IMR-90 (cell line): ENCODE results near the gene TPO. TPM values are rescaled to one million over a fixed set of nuclear protein-coding genes. Genes with fewer than 3 reads are reported as not detected.

Experiments used
- ATAC-seq: fragments of 200-7000 bp; cut with Tn5 transposase; 2 replicates; pipeline ENCODE4 v1.9.1; 2020; ENCODE audit warnings: low read depth, mild to moderate bottlenecking, moderate library complexity
- BruUV-seq: library from RNA; stranded (reverse); fragments of 400-500 nt; replicated peaks from 2 replicates; lab custom pipeline; 2021; lab: Mats Ljungman, UMichigan
- CTCF ChIA-PET: fragments of 300-600 bp; formaldehyde crosslinking; extraction: SDS; loops from one replicate; lab custom pipeline; 2021; ENCODE audit warnings: antibody characterized with exemption; lab: Yijun Ruan, JAX
- POLR2A ChIA-PET: fragments of 300-600 bp; sonication (Branson Sonifier 250); formaldehyde crosslinking; loops from one replicate; lab custom pipeline; 2022; ENCODE audit warnings: antibody characterized with exemption; ENCODE audit not compliant: unreplicated experiment; lab: Charles Lee
- DNase-seq: peaks from one replicate; pipeline ENCODE4 v3.0.0; 2013
- H2AFZ ChIP-seq: replicated peaks from 2 replicates; pipeline ENCODE3; 2013; ENCODE audit warnings: low read length, mild to moderate bottlenecking; ENCODE audit not compliant: poor library complexity
- H2AK5ac ChIP-seq: 2 replicates; pipeline ENCODE4 v1.6.1; 2013; ENCODE audit warnings: low read depth, low read length, inconsistent platforms
- H2AK9ac ChIP-seq: replicated peaks from 2 replicates; pipeline ENCODE3; 2013; ENCODE audit warnings: mild to moderate bottlenecking, low read depth, low read length, moderate library complexity; ENCODE audit not compliant: poor library complexity
- H2BK120ac ChIP-seq: 2 replicates; pipeline ENCODE4 v1.6.1; 2013; ENCODE audit warnings: low read depth, low read length, inconsistent platforms
- H2BK15ac ChIP-seq: 3 replicates; pipeline ENCODE4 v1.6.1; 2013; ENCODE audit warnings: low read depth, low read length, inconsistent platforms
- H2BK20ac ChIP-seq: 2 replicates; pipeline ENCODE4 v1.6.1; 2013; ENCODE audit warnings: low read depth, mild to moderate bottlenecking, inconsistent platforms, low read length, moderate library complexity
- H2BK5ac ChIP-seq: 2 replicates; pipeline ENCODE4 v1.6.1; 2013; ENCODE audit warnings: mild to moderate bottlenecking, low read depth, low read length, inconsistent platforms; ENCODE audit not compliant: poor library complexity, severe bottlenecking
- H3K14ac ChIP-seq: replicated peaks from 2 replicates; pipeline ENCODE4 v1.6.1; 2013; ENCODE audit warnings: low read depth, low read length, inconsistent platforms
- H3K18ac ChIP-seq: 2 replicates; pipeline ENCODE4 v1.6.1; 2013; ENCODE audit warnings: low read depth, low read length, control low read depth
- H3K23ac ChIP-seq: 2 replicates; pipeline ENCODE4 v1.6.1; 2013; ENCODE audit warnings: low read depth, low read length, inconsistent platforms
- H3K27ac ChIP-seq: 2 replicates; pipeline ENCODE4 v1.5.1; 2013; ENCODE audit warnings: mild to moderate bottlenecking, control low read depth, low read length; ENCODE audit not compliant: insufficient read depth
- H3K27me3 ChIP-seq: 2 replicates; pipeline ENCODE4 v1.6.1; 2013; ENCODE audit warnings: low read length; ENCODE audit not compliant: control insufficient read depth, insufficient read depth
- H3K36me3 ChIP-seq: 2 replicates; pipeline ENCODE4 v1.6.1; 2013; ENCODE audit warnings: low read length, mixed read lengths; ENCODE audit not compliant: control insufficient read depth, insufficient read depth
- H3K4ac ChIP-seq: 2 replicates; pipeline ENCODE4 v1.6.1; 2013; ENCODE audit warnings: low read depth, low read length, inconsistent platforms
- H3K4me1 ChIP-seq: 2 replicates; pipeline ENCODE4 v1.6.1; 2013; ENCODE audit warnings: low read length, mixed read lengths; ENCODE audit not compliant: control insufficient read depth, insufficient read depth
- H3K4me2 ChIP-seq: 2 replicates; pipeline ENCODE4 v1.6.1; 2013; ENCODE audit warnings: low read depth, mild to moderate bottlenecking, control low read depth, low read length, moderate library complexity
- H3K4me3 ChIP-seq: 2 replicates; pipeline ENCODE4 v1.5.1; 2013; ENCODE audit warnings: low read depth, mild to moderate bottlenecking, control low read depth, low read length, moderate library complexity; ENCODE audit not compliant: insufficient read depth
- H3K56ac ChIP-seq: 2 replicates; pipeline ENCODE4 v1.6.1; 2013; ENCODE audit warnings: low read length, inconsistent platforms; ENCODE audit not compliant: insufficient read depth; ENCODE audit errors: extremely low read depth
- H3K79me1 ChIP-seq, 2 experiments: 2 replicates each; pipeline ENCODE4 v1.6.1; 2013; ENCODE audit warnings: low read length in 2 of 2, inconsistent platforms in 1 of 2, low read depth in 1 of 2
- H3K9ac ChIP-seq: 2 replicates; pipeline ENCODE4 v1.6.1; 2013; ENCODE audit warnings: low read depth, low read length, control low read depth
- H3K9me1 ChIP-seq: 2 replicates; pipeline ENCODE4 v1.6.1; 2013; ENCODE audit warnings: low read length, inconsistent platforms; ENCODE audit not compliant: insufficient read depth
- H3K9me3 ChIP-seq: 2 replicates; pipeline ENCODE4 v1.6.1; 2013; ENCODE audit warnings: low read length; ENCODE audit not compliant: control insufficient read depth, insufficient read depth
- H4K20me1 ChIP-seq: 2 replicates; pipeline ENCODE4 v1.6.1; 2013; ENCODE audit warnings: low read length, inconsistent platforms; ENCODE audit not compliant: insufficient read depth
- H4K5ac ChIP-seq: 2 replicates; pipeline ENCODE4 v1.6.1; 2013; ENCODE audit warnings: mild to moderate bottlenecking, low read depth, low read length, control low read depth
- H4K8ac ChIP-seq, 2 experiments: 2 replicates each; pipeline ENCODE4 v1.6.1; 2013; ENCODE audit warnings: low read depth in 2 of 2, low read length in 2 of 2, control low read depth in 1 of 2, inconsistent platforms in 1 of 2
- H4K91ac ChIP-seq: 2 replicates; pipeline ENCODE4 v1.6.1; 2013; ENCODE audit warnings: low read depth, low read length, inconsistent platforms; ENCODE audit not compliant: insufficient read depth
- CHD1 ChIP-seq: IDR thresholded peaks from 2 replicates; pipeline ENCODE4 v1.6.1; 2012; ENCODE audit warnings: low read depth, low read length, improper control_type of control experiment
- MAFK ChIP-seq: IDR thresholded peaks from 2 replicates; pipeline ENCODE4 v1.6.1; 2012; ENCODE audit warnings: low read depth, low read length, improper control_type of control experiment
- POLR2A ChIP-seq: IDR thresholded peaks from 2 replicates; pipeline ENCODE4 v1.6.1; 2012; ENCODE audit warnings: mild to moderate bottlenecking, low read depth, low read length
- RAD21 ChIP-seq: IDR thresholded peaks from 2 replicates; pipeline ENCODE4 v1.6.1; 2012; ENCODE audit warnings: low read length, improper control_type of control experiment
- RFX5 ChIP-seq: IDR thresholded peaks from 2 replicates; pipeline ENCODE4 v1.8.0; 2012; ENCODE audit warnings: low read depth, mild to moderate bottlenecking, low read length, moderate library complexity
- WGBS, 2 experiments: methylation state at CpG; one replicate each; pipeline versions ENCODE4 v1.1.5 to v1.1.7; 2013; ENCODE audit warnings: missing lambda C conversion rate in 2 of 2; ENCODE audit not compliant: insufficient read length in 1 of 2; ENCODE audit errors: extremely low coverage in 2 of 2; 5-methylcytosine and 5-hydroxymethylcytosine counted together
- dilution Hi-C: fragments of 300-500 bp; cut with HindIII; formaldehyde crosslinking; loops from one replicate; pipeline ENCODE4 v1.14.3; 2018; ENCODE audit warnings: low sequenced_read_pairs; ENCODE audit not compliant: unreplicated experiment
- in situ Hi-C: fragments of 300-500 bp; cut with MboI; formaldehyde crosslinking; loops from 3 replicates; pipeline ENCODE4 v1.14.3; 2019; ENCODE audit warnings: low sequenced_read_pairs, inconsistent platforms, mixed read lengths
- intact Hi-C: fragments of 100-400 bp; cut with micrococcal nuclease; formaldehyde crosslinking; loops from 2 replicates; pipeline ENCODE4 v1.10.0; 2022
- polyA plus RNA-seq, 3 experiments: library from polyadenylated mRNA; depleted of rRNA; stranded (reverse); fragments of >200 nt; gene quantifications; 2 replicates each; pipeline ENCODE4 v1.2.3, GENCODE V29; 2012; ENCODE audit warnings: low replicate concordance in 1 of 3
- total RNA-seq: library from RNA; depleted of rRNA; stranded (reverse); fragments of >200 nt; gene quantifications from 2 replicates; pipeline ENCODE4 v1.2.3, GENCODE V29; 2012
- TF ChIP-seq, protein P1 (sequence below): fragments of 150-350 bp; IDR thresholded peaks from 2 replicates; pipeline ENCODE4 v1.6.1; 2016; ENCODE audit warnings: low read depth, mild to moderate bottlenecking, low read length, moderate library complexity, borderline replicate concordance
- TF ChIP-seq, protein P2 (sequence below): conservative IDR thresholded peaks from 2 replicates; pipeline ENCODE4 v1.5.1; 2012; ENCODE audit warnings: mild to moderate bottlenecking, low read depth, low read length, improper control_type of control experiment

The TPO gene
- total and polyA plus RNA-seq, 2 of the 4 experiments (the other 2 are of a cell fraction) = not detected

DNA sequence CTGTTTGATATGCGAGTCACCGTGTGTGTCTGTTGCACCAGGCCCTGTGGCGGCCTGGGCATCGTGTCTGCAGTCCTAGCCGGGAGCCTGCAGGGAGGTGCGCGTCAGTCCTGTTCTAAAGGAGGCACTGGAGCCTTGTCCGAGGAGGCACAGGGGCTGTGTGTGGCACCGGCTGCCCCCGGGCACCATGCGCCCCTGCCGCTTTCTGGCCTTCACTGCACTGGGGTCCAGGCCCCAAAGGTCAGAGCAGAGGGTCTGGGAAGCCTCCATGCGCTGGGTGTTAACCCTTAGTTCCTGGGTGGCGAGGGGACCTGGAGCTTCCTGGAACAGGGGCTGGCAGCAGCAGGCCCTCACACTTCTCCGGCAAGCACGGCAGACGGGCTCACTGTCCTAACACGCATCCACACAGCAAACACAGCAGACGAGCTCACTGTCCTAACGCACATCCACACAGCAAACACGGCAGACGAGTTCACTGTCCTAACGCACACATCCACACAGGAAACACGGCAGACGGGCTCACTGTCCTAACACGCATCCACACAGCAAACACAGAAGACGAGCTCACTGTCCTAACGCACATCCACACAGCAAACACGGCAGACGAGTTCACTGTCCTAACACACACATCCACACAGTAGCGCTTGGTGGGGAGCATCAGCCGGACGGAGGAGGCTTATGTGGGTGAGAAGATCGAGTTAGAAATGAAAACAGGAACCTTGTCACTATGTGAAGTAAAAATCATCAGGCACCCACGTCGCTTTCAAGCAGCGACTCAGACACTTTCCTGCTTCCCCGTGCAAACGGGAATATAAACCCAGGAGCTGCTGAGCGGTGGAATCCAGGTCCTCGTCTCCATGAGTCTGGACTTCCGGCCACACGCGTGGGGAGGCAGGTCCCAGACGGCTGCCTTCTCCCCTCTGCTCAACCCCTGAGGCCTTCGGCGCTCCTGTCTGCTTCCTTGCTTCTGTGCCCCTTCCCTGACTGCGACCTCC is 65.3 kb downstream of the TPO start:
- Histone ChIP-seq H3K4ac (no peak overlapping the region), H2AFZ (no peak overlapping the region), H3K23ac (no peak overlapping the region), H3K79me1 (no peaks in the 10 kb centered on the region), H2AK5ac (no peak overlapping the region), H2BK20ac (no peak overlapping the region), H3K9me1 (no peaks in the 10 kb centered on the region), H3K4me3 (no peak overlapping the region), H4K20me1 (no peaks in the 10 kb centered on the region), H3K4me2 (no peak overlapping the region), H3K9me3 (peaks cover 9% of the 10 kb centered on the region; the same call in 1 of the 2 replicates), H4K91ac (no peak overlapping the region), H3K4me1 (no peaks in the 10 kb centered on the region), H3K36me3 (no peaks in the 10 kb centered on the region), H3K9ac (no peak overlapping the region), H4K8ac (no peak overlapping the region), H3K14ac (no peak overlapping the region), H2BK5ac (no peak overlapping the region), H2BK15ac (no peak overlapping the region), H2BK120ac (no peak overlapping the region), H3K27me3 (no peaks in the 10 kb centered on the region), H2AK9ac (no peak overlapping the region), H3K27ac (no peak overlapping the region), H3K56ac (no peak overlapping the region), H3K18ac (no peak overlapping the region), H4K5ac (no peak overlapping the region)
- CTCF ChIA-PET = no interaction called here
- in situ Hi-C loops = no loop called here
- no peak for DNase-seq
- dilution Hi-C loops = no loop called here
- TF ChIP-seq RAD21 (no peak), POLR2A (no peak), RFX5 (no peak), CHD1 (no peak), MAFK (no peak)
- TF ChIP-seq, protein P1, sequence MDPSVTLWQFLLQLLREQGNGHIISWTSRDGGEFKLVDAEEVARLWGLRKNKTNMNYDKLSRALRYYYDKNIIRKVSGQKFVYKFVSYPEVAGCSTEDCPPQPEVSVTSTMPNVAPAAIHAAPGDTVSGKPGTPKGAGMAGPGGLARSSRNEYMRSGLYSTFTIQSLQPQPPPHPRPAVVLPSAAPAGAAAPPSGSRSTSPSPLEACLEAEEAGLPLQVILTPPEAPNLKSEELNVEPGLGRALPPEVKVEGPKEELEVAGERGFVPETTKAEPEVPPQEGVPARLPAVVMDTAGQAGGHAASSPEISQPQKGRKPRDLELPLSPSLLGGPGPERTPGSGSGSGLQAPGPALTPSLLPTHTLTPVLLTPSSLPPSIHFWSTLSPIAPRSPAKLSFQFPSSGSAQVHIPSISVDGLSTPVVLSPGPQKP = no peak
- TF ChIP-seq, protein P2, sequence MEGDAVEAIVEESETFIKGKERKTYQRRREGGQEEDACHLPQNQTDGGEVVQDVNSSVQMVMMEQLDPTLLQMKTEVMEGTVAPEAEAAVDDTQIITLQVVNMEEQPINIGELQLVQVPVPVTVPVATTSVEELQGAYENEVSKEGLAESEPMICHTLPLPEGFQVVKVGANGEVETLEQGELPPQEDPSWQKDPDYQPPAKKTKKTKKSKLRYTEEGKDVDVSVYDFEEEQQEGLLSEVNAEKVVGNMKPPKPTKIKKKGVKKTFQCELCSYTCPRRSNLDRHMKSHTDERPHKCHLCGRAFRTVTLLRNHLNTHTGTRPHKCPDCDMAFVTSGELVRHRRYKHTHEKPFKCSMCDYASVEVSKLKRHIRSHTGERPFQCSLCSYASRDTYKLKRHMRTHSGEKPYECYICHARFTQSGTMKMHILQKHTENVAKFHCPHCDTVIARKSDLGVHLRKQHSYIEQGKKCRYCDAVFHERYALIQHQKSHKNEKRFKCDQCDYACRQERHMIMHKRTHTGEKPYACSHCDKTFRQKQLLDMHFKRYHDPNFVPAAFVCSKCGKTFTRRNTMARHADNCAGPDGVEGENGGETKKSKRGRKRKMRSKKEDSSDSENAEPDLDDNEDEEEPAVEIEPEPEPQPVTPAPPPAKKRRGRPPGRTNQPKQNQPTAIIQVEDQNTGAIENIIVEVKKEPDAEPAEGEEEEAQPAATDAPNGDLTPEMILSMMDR = no peak
- POLR2A ChIA-PET = no interaction called here
- intact Hi-C loops = no loop called here
- ATAC-seq = no peak
- no TSS peak for BruUV-seq
- WGBS, 2 experiments = 72% methylated on average over 24 of the region's 48 CpGs; no CpG with 5 or more reads in 1 of the 2 experiments
